ENCODE data around the gene SMIM44.

SMIM44 gene

GRCh38 chr19:3500429-3501101, 17.3 kb upstream of the SMIM44 start, which contains the start of gene DOHH:
DOHH (minus strand) TSS chr19:3500674; CDS start chr19:3496814, 3,860 bp downstream.
- peak; percentile 99 for DNase-seq (ENCODE audit: low spot score)

GRCh38 chr19:3499738-3500428, 16.6 kb upstream of the SMIM44 start:
- no peak for DNase-seq (ENCODE audit: low spot score)

GRCh38 chr19:3497757-3498520, 14.7 kb upstream of the SMIM44 start:
- DNase-seq (ENCODE audit: low spot score), result no peak

- DNase-seq (ENCODE audit: low spot score), result no peak
These were observed 13.4 kb upstream of the SMIM44 start for GRCh38 chr19:3496392-3497273.

GRCh38 chr19:3494559-3494958, 11.3 kb upstream of the SMIM44 start:
- no peak for DNase-seq (ENCODE audit: low spot score)

GRCh38 chr19:3494051-3494450, 10.8 kb upstream of the SMIM44 start:
- peak; percentile 82 for DNase-seq (ENCODE audit: low spot score)

GRCh38 chr19:3493651-3494050, 10.4 kb upstream of the SMIM44 start:
- no peak for DNase-seq (ENCODE audit: low spot score)

- DNase-seq (ENCODE audit: low spot score), result no peak
These were observed 9.7 kb upstream of the SMIM44 start for GRCh38 chr19:3492919-3493318.

- no peak for DNase-seq (ENCODE audit: low spot score)
These were observed 9.0 kb upstream of the SMIM44 start for GRCh38 chr19:3492131-3492839.

GRCh38 chr19:3491396-3492119, 8.3 kb upstream of the SMIM44 start:
- no peak for DNase-seq (ENCODE audit: low spot score)

- no peak for DNase-seq (ENCODE audit: low spot score)
These were observed 575 bp downstream of the SMIM44 start for GRCh38 chr19:3482507-3483225.

- no peak for DNase-seq (ENCODE audit: low spot score)
These were observed 1.8 kb downstream of the SMIM44 start for GRCh38 chr19:3481241-3482090.

- DNase-seq (ENCODE audit: low spot score), result no peak
These were observed 2.7 kb downstream of the SMIM44 start, which contains the start of gene SMIM24 for GRCh38 chr19:3480383-3481091. SMIM24 (minus strand) TSS chr19:3480525; CDS start chr19:3480463, 62 bp downstream.

GRCh38 chr19:3479834-3480215, 3.4 kb downstream of the SMIM44 start:
- DNase-seq (ENCODE audit: low spot score), result no peak

- peak; percentile 43 for DNase-seq (ENCODE audit: low spot score)
These were observed 3.9 kb downstream of the SMIM44 start for GRCh38 chr19:3479177-3479833.

GRCh38 chr19:3478409-3479176, 4.6 kb downstream of the SMIM44 start:
- DNase-seq (ENCODE audit: low spot score), result no peak

- DNase-seq (ENCODE audit: low spot score), result no peak
These were observed 5.3 kb downstream of the SMIM44 start for GRCh38 chr19:3477951-3478350.
